K562 (cell line): ENCODE measurements around the gene TANGO6. TPM values are rescaled to one million over a fixed set of nuclear protein-coding genes. Genes with fewer than 3 reads are reported as not detected.
A peak's percentile ranks its signal among the peaks of the same experiment; 100 is the strongest.

ENCODE experiments used
- ARNT ChIP-seq, 2 experiments: fragments of 450-650 bp; IDR thresholded peaks; 2 replicates each; pipeline ENCODE4 v1.6.1; 2016; ENCODE audit warnings: mild to moderate bottlenecking in 1 of 2
- BDP1 ChIP-seq: IDR thresholded peaks from 3 replicates; pipeline ENCODE4 v1.6.1; 2011; ENCODE audit not compliant: insufficient read length, insufficient read depth
- CEBPG ChIP-seq, 3 experiments: fragments of 200-800 bp in 1 of 3; sonication (Bioruptor generic) in 1 of 3; sonication (generic) in 1 of 3; formaldehyde crosslinking in 1 of 3; IDR thresholded peaks in 2 of 3; conservative IDR thresholded peaks in 1 of 3; 2 replicates each; pipeline versions ENCODE4 v1.6.1 to v1.8.0; 2016 to 2022; ENCODE audit warnings: missing compliant biosample characterization in 2 of 3, missing genetic modification characterization in 2 of 3, mild to moderate bottlenecking in 1 of 3, missing genetic modification reagents in 1 of 3
- FOXJ3 ChIP-seq: sonication (generic); formaldehyde crosslinking; IDR thresholded peaks from 2 replicates; pipeline ENCODE4 v1.4.0; 2020; ENCODE audit warnings: mild to moderate bottlenecking, missing genetic modification reagents
- GTF2A2 ChIP-seq: IDR thresholded peaks from 2 replicates; pipeline ENCODE4 v1.6.1; 2016; ENCODE audit warnings: mild to moderate bottlenecking, missing genetic modification characterization, missing compliant biosample characterization
- GTF3C2 ChIP-seq: IDR thresholded peaks from 3 replicates; pipeline ENCODE4 v1.6.1; 2011; ENCODE audit warnings: borderline replicate concordance, mild to moderate bottlenecking, moderate library complexity; ENCODE audit not compliant: insufficient read length; ENCODE audit errors: extremely low read depth
- IRF2 ChIP-seq: sonication (generic); formaldehyde crosslinking; IDR thresholded peaks from 2 replicates; pipeline ENCODE4 v1.8.1; 2022; ENCODE audit warnings: mild to moderate bottlenecking, missing genetic modification reagents
- JUND ChIP-seq, 2 experiments: IDR thresholded peaks; 2 replicates in 1 of 2; 3 replicates in 1 of 2; pipeline ENCODE4 v1.6.1; 2011; ENCODE audit warnings: borderline replicate concordance in 2 of 2, low read depth in 2 of 2, low read length in 2 of 2, improper control_type of control experiment in 1 of 2, missing biosample characterization in 1 of 2, missing genetic modification characterization in 1 of 2, missing genetic modification reagents in 1 of 2
- KLF16 ChIP-seq: IDR thresholded peaks from 2 replicates; pipeline ENCODE4 v1.6.1; 2016; ENCODE audit warnings: antibody characterized with exemption
- NEUROD1 ChIP-seq: fragments of 150-350 bp; IDR thresholded peaks from 2 replicates; pipeline ENCODE4 v1.6.1; 2014; ENCODE audit warnings: borderline replicate concordance, low read length, low read depth; ENCODE audit not compliant: partially characterized antibody
- RFX7 ChIP-seq: fragments of 250-450 bp; sonication (Bioruptor Pico); IDR thresholded peaks from 2 replicates; pipeline ENCODE4 v1.5.1; 2021; ENCODE audit warnings: mild to moderate bottlenecking
- SMARCA4 ChIP-seq: fragments of 450-650 bp; IDR thresholded peaks from 2 replicates; pipeline ENCODE4 v1.6.1; 2016
- SMARCA5 ChIP-seq: fragments of 450-650 bp; IDR thresholded peaks from 2 replicates; pipeline ENCODE4 v1.6.1; 2016
- SREBF2 ChIP-seq: sonication (generic); formaldehyde crosslinking; IDR thresholded peaks from 2 replicates; pipeline ENCODE4 v1.4.0; 2020; ENCODE audit warnings: mild to moderate bottlenecking, missing genetic modification reagents
- STAT5B ChIP-seq: fragments of 250-450 bp; sonication (Bioruptor Pico); IDR thresholded peaks from 2 replicates; pipeline ENCODE4 v1.8.0; 2021; ENCODE audit warnings: mild to moderate bottlenecking, inconsistent platforms
- TBL1XR1 ChIP-seq, 2 experiments: IDR thresholded peaks; 2 replicates each; pipeline ENCODE4 v1.6.1; 2012; ENCODE audit warnings: improper control_type of control experiment in 2 of 2, low read length in 2 of 2, mild to moderate bottlenecking in 1 of 2
- VEZF1 ChIP-seq: fragments of 200-800 bp; sonication (Bioruptor generic); IDR thresholded peaks from 2 replicates; pipeline ENCODE4 v1.6.1; 2017; ENCODE audit warnings: missing genetic modification characterization, missing compliant biosample characterization
- XRCC5 ChIP-seq: fragments of 200-400 bp; formaldehyde crosslinking; IDR thresholded peaks from 2 replicates; pipeline ENCODE4 v1.6.1; 2017; ENCODE audit warnings: low read depth, mild to moderate bottlenecking, low read length
- ZKSCAN3 ChIP-seq: fragments of 250-450 bp; sonication (Bioruptor Pico); IDR thresholded peaks from 2 replicates; pipeline ENCODE4 v1.4.0; 2020
- ZNF124 ChIP-seq: sonication (generic); formaldehyde crosslinking; IDR thresholded peaks from 2 replicates; pipeline ENCODE4 v1.8.1; 2022; ENCODE audit warnings: missing genetic modification reagents
- ZNF444 ChIP-seq: fragments of 250-450 bp; sonication (Bioruptor Pico); IDR thresholded peaks from 2 replicates; pipeline ENCODE4 v1.4.0; 2020; ENCODE audit warnings: mild to moderate bottlenecking, moderate library complexity
- ZNF79 ChIP-seq: fragments of 250-450 bp; sonication (Bioruptor Pico); IDR thresholded peaks from 2 replicates; pipeline ENCODE4 v1.4.0; 2020; ENCODE audit warnings: low read depth, mild to moderate bottlenecking, moderate library complexity
- ZSCAN29 ChIP-seq: fragments of 450-650 bp; IDR thresholded peaks from 2 replicates; pipeline ENCODE4 v1.6.1; 2017
- polyA plus RNA-seq, 8 experiments: library from polyadenylated mRNA; depleted of rRNA in 4 of 8; stranded (reverse) in 5 of 8; unstranded in 3 of 8; fragments of >200 nt; fragmentation: Nextera tagmentation in 2 of 8; fragmentation: Illumina TruSeq in 1 of 8; extraction: Ambion mirVana in 2 of 8; extraction: Trizol in 1 of 8; gene quantifications; 2 replicates each; pipeline versions ENCODE4 v1.2.1 to v1.2.3, GENCODE V29; 2011 to 2014; ENCODE audit warnings: inconsistent platforms in 1 of 8, missing spikeins in 1 of 8
- total RNA-seq, 7 experiments: library from RNA; depleted of rRNA in 6 of 7; stranded (reverse); fragments of >200 nt in 6 of 7; fragmentation: Illumina TruSeq in 2 of 7; extraction: Trizol in 2 of 7; gene quantifications; 2 replicates each; pipeline versions ENCODE4 v1.2.1 to v1.2.3, GENCODE V29; 2011 to 2021; ENCODE audit warnings: low replicate concordance in 1 of 7

TANGO6 gene
- total and polyA plus RNA-seq, 9 of the 15 experiments (the other 6 are each of a cell fraction or from before 2014, with no cell fraction given): 1.6 to 15.2 (median 9.6) TPM

GRCh38 chr16:69132424-69133252 lies 289.3 kb downstream of the TANGO6 start, which contains the start of the genes CHTF8 and UTP4 (continued):
- TF ChIP-seq ZNF79: no peak
- no peak; the same call in 1 of the 2 replicates for TF ChIP-seq ZNF444
- peak; percentile 91 for TF ChIP-seq VEZF1 (CRISPR knock-in tag)
- TF ChIP-seq STAT5B (CRISPR knock-in tag): no peak
- peak; percentile 27 for TF ChIP-seq NEUROD1
- no peak for TF ChIP-seq TBL1XR1 (IDR thresholded peaks at IDR 0.05; ENCODE audit: low read length in 2 of 2)
- no peak for TF ChIP-seq KLF16
- no peak for TF ChIP-seq ZNF124 (CRISPR knock-in tag)
- no peak for TF ChIP-seq IRF2 (CRISPR knock-in tag)
- no peak for TF ChIP-seq XRCC5
- no peak for TF ChIP-seq ZSCAN29
- no peak for TF ChIP-seq ARNT (IDR thresholded peaks at IDR 0.05)
- no peak for TF ChIP-seq GTF2A2 (tag)
- TF ChIP-seq SMARCA5: no peak
- TF ChIP-seq BDP1: no peak
- no peak for TF ChIP-seq SREBF2 (CRISPR knock-in tag)
- 0 out of 2 replicates have a peak, but pooled peaks have one; percentile 11 for TF ChIP-seq JUND (IDR thresholded peaks at IDR 0.05; ENCODE audit: borderline replicate concordance, low read depth, low read length)
- no peak for TF ChIP-seq JUND (tag; IDR thresholded peaks at IDR 0.05; ENCODE audit: borderline replicate concordance, low read depth, low read length)
- no peak for TF ChIP-seq FOXJ3
- no peak for TF ChIP-seq CEBPG (CRISPR knock-in tag; IDR thresholded peaks at IDR 0.05)
- no peak for TF ChIP-seq CEBPG (tag; conservative IDR thresholded peaks at IDR 0.05 in 1 of 2, IDR thresholded peaks at IDR 0.05 in 1 of 2)
- TF ChIP-seq RFX7: no peak
- no peak for TF ChIP-seq SMARCA4
- no peak for TF ChIP-seq GTF3C2
- TF ChIP-seq ZKSCAN3: no peak
